GM18951 (cell line): ENCODE measurements around the gene HECTD4.

ENCODE experiments used
- POLR2A ChIP-seq: IDR thresholded peaks from 4 replicates; pipeline ENCODE4 v1.6.1; 2011; ENCODE audit warnings: mild to moderate bottlenecking; ENCODE audit not compliant: insufficient read length, insufficient read depth; ENCODE audit errors: extremely low read depth
- in situ Hi-C: fragments of 300-500 bp; cut with MboI; formaldehyde crosslinking; loops from one replicate; pipeline ENCODE4 v1.12.0; 2022; ENCODE audit warnings: low sequenced_read_pairs, mixed read lengths, inconsistent platforms; ENCODE audit not compliant: unreplicated experiment

HECTD4 gene

GRCh38 chr12:112182499-112182898 is 199.7 kb downstream of the HECTD4 start:
- no peak for TF ChIP-seq POLR2A

GRCh38 chr12:112180422-112180821 is 201.8 kb downstream of the HECTD4 start:
- in situ Hi-C loops: no loop called here
- TF ChIP-seq POLR2A: no peak

More at GRCh38 chr12:112182499-112182898, 199.7 kb downstream of the HECTD4 start:
- in situ Hi-C loops: no loop called here

GRCh38 chr12:112179916-112180315 is 202.3 kb downstream of the HECTD4 start:
- no peak for TF ChIP-seq POLR2A
- in situ Hi-C loops: no loop called here

GRCh38 chr12:112179341-112179740 is 202.9 kb downstream of the HECTD4 start:
- in situ Hi-C loops: no loop called here
- TF ChIP-seq POLR2A: no peak

GRCh38 chr12:112178796-112179195 is 203.4 kb downstream of the HECTD4 start:
- no peak for TF ChIP-seq POLR2A
- in situ Hi-C loops: no loop called here

GRCh38 chr12:112176321-112177010 is 205.8 kb downstream of the HECTD4 start:
- TF ChIP-seq POLR2A: no peak
- in situ Hi-C loops: no loop called here

- in situ Hi-C loops: no loop called here
Measured at GRCh38 chr12:112175361-112176155, 206.7 kb downstream of the HECTD4 start.

GRCh38 chr12:112172556-112173324 is 209.5 kb downstream of the HECTD4 start:
- TF ChIP-seq POLR2A: no peak
- in situ Hi-C loops: no loop called here

More at GRCh38 chr12:112175361-112176155, 206.7 kb downstream of the HECTD4 start:
- TF ChIP-seq POLR2A: no peak

GRCh38 chr12:112170971-112171596 is 211.1 kb downstream of the HECTD4 start:
- in situ Hi-C loops: no loop called here
- no peak for TF ChIP-seq POLR2A

GRCh38 chr12:112170376-112170775 is 211.9 kb downstream of the HECTD4 start:
- TF ChIP-seq POLR2A: no peak
- in situ Hi-C loops: no loop called here

GRCh38 chr12:112169966-112170365 is 212.3 kb downstream of the HECTD4 start:
- no peak for TF ChIP-seq POLR2A
- in situ Hi-C loops: no loop called here

- in situ Hi-C loops: no loop called here
- no peak for TF ChIP-seq POLR2A
Measured at GRCh38 chr12:112169161-112169872, 212.9 kb downstream of the HECTD4 start.

GRCh38 chr12:112168561-112168971 is 213.7 kb downstream of the HECTD4 start:
- in situ Hi-C loops: no loop called here
- no peak for TF ChIP-seq POLR2A
